Lung (tissue), 12 donors: ENCODE results near the gene MPP2. TPM values are rescaled to one million over a fixed set of nuclear protein-coding genes. Genes with fewer than 3 reads are reported as not detected.

ENCODE experiments used
- ATAC-seq: fragments of 200-7000 bp; cut with Tn5 transposase; one replicate; pipeline ENCODE4 v1.9.1; 2020; ENCODE audit warnings: moderate number of reproducible peaks; ENCODE audit not compliant: insufficient read depth, low FRiP score
- DNase-seq, 3 donors: peaks; one replicate each; pipeline ENCODE4 v3.0.0-alpha.2; 2013 to 2017
- H3K27ac ChIP-seq, 2 donors: one replicate each; pipeline ENCODE4 v1.5.1; 2013; ENCODE audit warnings: mild to moderate bottlenecking in 2 of 2, moderate library complexity in 2 of 2, control low read depth in 1 of 2, inconsistent platforms in 1 of 2, low read depth in 1 of 2, low read length in 1 of 2
- H3K27me3 ChIP-seq, 3 donors: one replicate each; pipeline ENCODE4 v1.5.1; 2013; ENCODE audit warnings: low read length in 2 of 3; ENCODE audit not compliant: control insufficient read depth in 3 of 3, insufficient read depth in 3 of 3
- H3K36me3 ChIP-seq, 4 donors: one replicate each; pipeline ENCODE4 v1.5.1; 2013; ENCODE audit warnings: low read length in 4 of 4, mild to moderate bottlenecking in 1 of 4, moderate library complexity in 1 of 4; ENCODE audit not compliant: control insufficient read depth in 4 of 4, insufficient read depth in 4 of 4
- H3K4me1 ChIP-seq, 5 donors: one replicate each; pipeline ENCODE4 v1.5.1; 2013; ENCODE audit warnings: low read length in 5 of 5, mild to moderate bottlenecking in 2 of 5, moderate library complexity in 1 of 5; ENCODE audit not compliant: control insufficient read depth in 5 of 5, insufficient read depth in 5 of 5
- H3K4me3 ChIP-seq: one replicate; pipeline ENCODE4 v1.5.1; 2013; ENCODE audit warnings: mild to moderate bottlenecking, control low read depth, moderate library complexity
- H3K9ac ChIP-seq, 2 donors: one replicate each; pipeline ENCODE4 v1.5.1; 2013; ENCODE audit warnings: low read length in 2 of 2, control low read depth in 1 of 2; ENCODE audit not compliant: insufficient read depth in 1 of 2
- H3K9me3 ChIP-seq, 4 donors: one replicate each; pipeline ENCODE4 v1.5.1; 2013; ENCODE audit warnings: low read length in 3 of 4, mild to moderate bottlenecking in 1 of 4, moderate library complexity in 1 of 4; ENCODE audit not compliant: control insufficient read depth in 4 of 4, insufficient read depth in 3 of 4
- CTCF ChIP-seq: IDR thresholded peaks from 2 replicates; pipeline ENCODE4 v1.5.1; 2012; ENCODE audit warnings: mild to moderate bottlenecking; ENCODE audit errors: control extremely low read depth, extremely low read depth
- WGBS, 2 donors: extraction: QIAGEN DNeasy Blood & Tissue Kit; methylation state at CpG; one replicate each; pipeline ENCODE4 v1.1.7; 2013; 5-methylcytosine and 5-hydroxymethylcytosine counted together
- polyA plus RNA-seq, 2 donors: library from polyadenylated mRNA; stranded (reverse); fragments of 200-250 nt; gene quantifications; one replicate each; pipeline ENCODE4 v1.2.1, GENCODE V29; 2013
- total RNA-seq, 2 donors: library from RNA; depleted of rRNA in 1 of 2; stranded (reverse); fragments of >200 nt in 1 of 2; gene quantifications; one replicate each; pipeline ENCODE4 v1.2.1, GENCODE V29; 2014 to 2021
- donor health status: control.
- donor health status: control.
- donor health status: Bipolar disorder and iron deficiency.
- donor health status: healthy.
- donor health status: DM: yes; HTN: yes; CAD: no.

Gene MPP2
- total and polyA plus RNA-seq, 4 donors: 0.24 to 1.3 (median 0.69) TPM

DNA sequence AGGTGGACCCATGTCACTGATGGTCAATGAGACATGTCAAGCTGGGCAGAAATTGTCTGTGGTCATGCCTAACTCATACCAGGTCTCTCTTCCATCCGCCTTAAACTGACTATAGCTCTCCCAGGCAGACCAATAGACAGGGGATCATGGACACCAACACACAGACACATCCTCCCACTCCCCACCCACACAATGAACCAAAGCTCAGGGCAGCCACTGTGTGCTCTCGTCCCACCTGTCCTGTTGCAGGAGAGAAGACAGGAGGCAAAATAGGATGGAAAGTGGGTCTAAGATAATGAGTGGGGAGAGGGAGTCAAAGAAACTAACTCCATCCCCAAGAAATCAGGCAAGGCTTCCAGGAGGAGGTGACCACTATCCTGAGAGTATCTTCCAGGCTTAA lies 43.2 kb upstream of the MPP2 start:
- Histone ChIP-seq H3K9me3 (peaks cover 0 to 4% (median 0%) of the 10 kb centered on the region in 4 donors), H3K27ac (no peak overlapping the region), H3K4me3 (no peak overlapping the region), H3K9ac (no peak overlapping the region), H3K36me3 (no peaks in the 10 kb centered on the region), H3K27me3 (peaks cover 0 to 43% (median 31%) of the 10 kb centered on the region in 3 donors), H3K4me1 (peaks cover 0 to 8% (median 5%) of the 10 kb centered on the region in 5 donors)
- ATAC-seq (no peak), DNase-seq (no peak)
- no peak for TF ChIP-seq CTCF
- WGBS, 2 donors: 83 to 98% methylated on average over 2 of the region's 2 CpGs

- peaks cover 0 to 4% (median 0%) of the 10 kb centered on the region in 4 donors for H3K9me3 ChIP-seq
- DNase-seq (peak in 1 of 3 donors; percentile 6), ATAC-seq (no peak)
- H3K4me3 ChIP-seq: no peak overlapping the region
- peaks cover 0 to 8% (median 5%) of the 10 kb centered on the region in 5 donors for H3K4me1 ChIP-seq
- H3K9ac ChIP-seq: no peak overlapping the region
- H3K36me3 ChIP-seq: no peaks in the 10 kb centered on the region
- no peak for TF ChIP-seq CTCF
- WGBS, 2 donors: 36 to 60% methylated on average over 4 of the region's 4 CpGs
- peaks cover 0 to 42% (median 31%) of the 10 kb centered on the region in 3 donors for H3K27me3 ChIP-seq
- no peak overlapping the region for H3K27ac ChIP-seq
Observed at GRCh38 chr17:43949781-43950180, 42.4 kb upstream of the MPP2 start.

DNA sequence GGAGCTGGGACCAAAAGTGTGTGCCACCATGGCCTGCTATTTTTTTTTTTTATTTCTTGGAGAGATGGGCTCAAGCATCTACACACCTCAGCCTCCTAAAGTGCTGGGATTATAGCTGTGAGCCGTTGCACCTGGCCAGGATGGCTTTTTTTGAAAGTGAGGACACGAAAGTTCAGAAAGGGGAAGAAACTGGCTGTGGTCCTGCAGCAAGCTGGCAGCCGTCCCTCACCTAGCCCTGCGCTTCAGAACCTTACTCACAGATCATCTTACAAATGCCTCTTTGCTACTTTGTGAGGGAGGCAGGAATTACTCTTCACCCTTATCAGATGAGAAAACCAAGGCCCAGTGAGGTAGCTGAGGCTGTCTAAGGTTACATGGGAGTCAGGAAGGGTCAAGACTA lies 39.4 kb upstream of the MPP2 start:
- ATAC-seq (no peak), DNase-seq (no peak)
- H3K9me3 ChIP-seq: no peaks in the 10 kb centered on the region
- TF ChIP-seq CTCF: no peak
- peaks cover 0 to 14% (median 12%) of the 10 kb centered on the region in 3 donors for H3K27me3 ChIP-seq
- peaks cover 0 to 1% (median 0%) of the 10 kb centered on the region in 5 donors for H3K4me1 ChIP-seq
- no peak overlapping the region for H3K27ac ChIP-seq
- WGBS, 2 donors: 34 to 69% methylated on average over 4 of the region's 4 CpGs
- H3K9ac ChIP-seq: no peak overlapping the region
- no peaks in the 10 kb centered on the region for H3K36me3 ChIP-seq
- H3K4me3 ChIP-seq: no peak overlapping the region
